K562 (cell line): Measurements from ENCODE around the gene TRIP10. TPM values are rescaled to one million over a fixed set of nuclear protein-coding genes. Genes with fewer than 3 reads are reported as not detected.

Experiments used
- ADNP ChIP-seq: fragments of 200-800 bp; sonication (Bioruptor generic); IDR thresholded peaks from 2 replicates; pipeline ENCODE4 v1.6.1; 2016; ENCODE audit warnings: missing genetic modification characterization, missing compliant biosample characterization
- ATF1 ChIP-seq, 2 experiments: fragments of 450-650 bp in 1 of 2; IDR thresholded peaks; 2 replicates each; pipeline ENCODE4 v1.6.1; 2016; ENCODE audit warnings: missing compliant biosample characterization in 1 of 2, missing genetic modification characterization in 1 of 2
- CREBBP ChIP-seq: IDR thresholded peaks from one replicate; pipeline ENCODE4 v1.6.1; 2012; ENCODE audit warnings: low read depth, mild to moderate bottlenecking, control low read depth, inconsistent platforms, low read length
- CREM ChIP-seq: IDR thresholded peaks from 2 replicates; pipeline ENCODE4 v1.6.1; 2014; ENCODE audit warnings: antibody characterized with exemption, low read depth
- ESRRA ChIP-seq: fragments of 450-650 bp; IDR thresholded peaks from 2 replicates; pipeline ENCODE4 v1.6.1; 2014; ENCODE audit warnings: low read depth, mild to moderate bottlenecking, moderate library complexity, borderline replicate concordance
- HDGF ChIP-seq: fragments of 450-650 bp; IDR thresholded peaks from 2 replicates; pipeline ENCODE4 v1.6.1; 2016
- MNT ChIP-seq, 2 experiments: fragments of 450-650 bp; conservative IDR thresholded peaks; 2 replicates each; pipeline ENCODE4 v1.6.1; 2017; ENCODE audit warnings: mild to moderate bottlenecking in 2 of 2, moderate library complexity in 2 of 2
- MYBL2 ChIP-seq, 2 experiments: fragments of 450-650 bp in 1 of 2; sonication (generic) in 1 of 2; formaldehyde crosslinking in 1 of 2; IDR thresholded peaks; 2 replicates each; pipeline versions ENCODE4 v1.6.1 to v1.8.1; 2017 to 2022; ENCODE audit warnings: borderline replicate concordance in 1 of 2, inconsistent platforms in 1 of 2, low read depth in 1 of 2, mild to moderate bottlenecking in 1 of 2, missing genetic modification reagents in 1 of 2, moderate library complexity in 1 of 2
- NFE2 ChIP-seq: IDR thresholded peaks from 2 replicates; pipeline ENCODE4 v1.6.1; 2014; ENCODE audit warnings: antibody characterized with exemption, low read depth
- TAF7 ChIP-seq: fragments of 450-650 bp; IDR thresholded peaks from 2 replicates; pipeline ENCODE4 v1.6.1; 2016; ENCODE audit warnings: missing genetic modification characterization, missing compliant biosample characterization
- USF2 ChIP-seq: sonication (generic); formaldehyde crosslinking; IDR thresholded peaks from 2 replicates; pipeline ENCODE4 v1.5.0; 2020; ENCODE audit warnings: missing genetic modification reagents
- ZNF318 ChIP-seq, 2 experiments: fragments of 450-650 bp; IDR thresholded peaks; 2 replicates each; pipeline ENCODE4 v1.6.1; 2016; ENCODE audit warnings: mild to moderate bottlenecking in 2 of 2, borderline replicate concordance in 1 of 2, low read depth in 1 of 2, moderate library complexity in 1 of 2
- polyA plus RNA-seq, 8 experiments: library from polyadenylated mRNA; depleted of rRNA in 4 of 8; stranded (reverse) in 5 of 8; unstranded in 3 of 8; fragments of >200 nt; fragmentation: Nextera tagmentation in 2 of 8; fragmentation: Illumina TruSeq in 1 of 8; extraction: Ambion mirVana in 2 of 8; extraction: Trizol in 1 of 8; gene quantifications; 2 replicates each; pipeline versions ENCODE4 v1.2.1 to v1.2.3, GENCODE V29; 2011 to 2014; ENCODE audit warnings: inconsistent platforms in 1 of 8, missing spikeins in 1 of 8
- total RNA-seq, 7 experiments: library from RNA; depleted of rRNA in 6 of 7; stranded (reverse); fragments of >200 nt in 6 of 7; fragmentation: Illumina TruSeq in 2 of 7; extraction: Trizol in 2 of 7; gene quantifications; 2 replicates each; pipeline versions ENCODE4 v1.2.1 to v1.2.3, GENCODE V29; 2011 to 2021; ENCODE audit warnings: low replicate concordance in 1 of 7

The TRIP10 gene
- total and polyA plus RNA-seq, 9 of the 15 experiments (the other 6 are each of a cell fraction or from before 2014, with no cell fraction given), result 1.2 to 66.8 (median 36.1) TPM

GRCh38 chr19:6772028-6772865 lies 32.8 kb downstream of the TRIP10 start, which contains the start of gene VAV1 (continued):
- TF ChIP-seq ZNF318 (IDR thresholded peaks at IDR 0.05; ENCODE audit: borderline replicate concordance in 1 of 2, low read depth in 1 of 2) (no peak), HDGF (0 out of 2 replicates have a peak, but pooled peaks have one; percentile 18), USF2 (CRISPR knock-in tag) (no peak), ESRRA (no peak), TAF7 (tag) (0 out of 2 replicates have a peak, but pooled peaks have one; percentile 11), ADNP (tag) (peak; percentile 89), MNT (conservative IDR thresholded peaks at IDR 0.05) (peak in 1 of 2 experiments; percentile 48; a peak in 2 of 4 replicates), NFE2 (peak; percentile 1; the same call in 1 of the 2 replicates), CREM (peak; percentile 70; the same call in 1 of the 2 replicates), MYBL2 (IDR thresholded peaks at IDR 0.05; ENCODE audit: low read depth) (no peak), MYBL2 (CRISPR knock-in tag; IDR thresholded peaks at IDR 0.05; ENCODE audit: borderline replicate concordance) (no peak), CREBBP (no peak), ATF1 (CRISPR knock-in tag; IDR thresholded peaks at IDR 0.05) (no peak), ATF1 (tag; IDR thresholded peaks at IDR 0.05) (peak; percentile 40; the same call in 1 of the 2 replicates)
